Epidermal melanocyte (primary cell): ENCODE data around the gene RFX4.

ENCODE experiments used
- DNase-seq: peaks from one replicate; pipeline ENCODE4 v3.0.0; 2011; ENCODE audit warnings: low spot score; ENCODE audit not compliant: insufficient read length

The RFX4 gene

GRCh38 chr12:106759526-106760183 is 176.9 kb downstream of the RFX4 start:
- DNase-seq: no peak

GRCh38 chr12:106760184-106760531 is 177.4 kb downstream of the RFX4 start:
- no peak for DNase-seq

DNA sequence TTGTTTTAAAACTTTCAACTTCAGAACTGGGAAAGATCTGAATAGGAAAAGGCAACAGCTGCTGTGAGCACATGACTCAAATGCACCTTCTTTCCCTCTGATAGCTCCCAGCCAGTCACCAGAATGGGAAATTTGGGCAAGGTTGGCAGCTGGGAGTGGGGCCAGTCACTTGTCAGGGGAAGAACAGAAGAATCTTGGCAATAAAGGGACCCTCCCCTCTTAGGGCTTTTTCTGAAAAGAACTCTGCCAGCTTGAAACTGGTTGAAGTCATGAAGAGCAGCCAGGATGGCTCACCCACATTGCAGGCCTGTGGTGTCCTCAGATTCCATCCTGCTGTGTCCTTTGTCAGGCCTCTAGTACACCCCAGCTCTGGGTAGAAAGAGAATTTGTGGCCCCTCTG is 181.4 kb downstream of the RFX4 start:
- DNase-seq: no peak

DNA sequence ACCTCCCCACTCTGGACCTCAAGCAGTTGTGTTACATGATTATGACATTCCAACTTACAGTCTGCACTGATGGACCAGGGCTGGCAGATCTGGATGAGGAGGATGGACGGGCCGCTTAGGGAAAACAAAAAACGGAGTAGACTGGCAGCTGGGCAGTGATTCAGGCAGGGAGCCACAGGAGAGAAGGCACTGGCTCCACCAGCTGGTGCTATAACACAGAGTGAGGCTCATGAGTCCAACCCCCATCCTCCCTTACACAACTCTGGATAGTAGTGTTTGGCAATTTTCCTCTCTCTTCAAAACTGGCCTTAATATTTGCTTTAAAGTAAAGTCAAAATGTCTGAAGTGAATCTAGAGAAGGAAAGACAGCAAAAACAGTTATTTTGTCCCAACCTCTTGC is 181.9 kb downstream of the RFX4 start:
- DNase-seq: no peak

- DNase-seq: no peak
Measured at GRCh38 chr12:106766393-106766826, 183.6 kb downstream of the RFX4 start.

DNA sequence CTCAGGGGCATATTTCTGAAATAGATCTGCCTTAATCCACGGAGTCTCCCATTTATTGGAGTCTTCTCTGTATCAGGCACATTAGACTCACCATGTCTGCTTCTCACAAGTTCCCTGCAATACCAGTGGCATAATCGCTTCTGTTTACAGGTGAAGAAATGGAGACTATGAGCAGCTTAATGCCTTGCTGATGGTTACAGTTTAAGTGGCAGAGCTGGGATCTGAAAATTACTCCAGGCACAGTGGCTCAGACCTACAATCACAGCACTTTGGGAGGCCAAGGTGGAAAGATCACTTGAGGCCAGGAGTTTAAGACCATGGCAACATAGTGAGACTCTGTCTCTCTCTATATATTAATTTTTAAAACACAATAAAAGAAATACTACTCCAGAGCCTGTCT is 184.4 kb downstream of the RFX4 start:
- DNase-seq: no peak

- no peak for DNase-seq
Measured at GRCh38 chr12:106767954-106768822, 185.4 kb downstream of the RFX4 start.

DNA sequence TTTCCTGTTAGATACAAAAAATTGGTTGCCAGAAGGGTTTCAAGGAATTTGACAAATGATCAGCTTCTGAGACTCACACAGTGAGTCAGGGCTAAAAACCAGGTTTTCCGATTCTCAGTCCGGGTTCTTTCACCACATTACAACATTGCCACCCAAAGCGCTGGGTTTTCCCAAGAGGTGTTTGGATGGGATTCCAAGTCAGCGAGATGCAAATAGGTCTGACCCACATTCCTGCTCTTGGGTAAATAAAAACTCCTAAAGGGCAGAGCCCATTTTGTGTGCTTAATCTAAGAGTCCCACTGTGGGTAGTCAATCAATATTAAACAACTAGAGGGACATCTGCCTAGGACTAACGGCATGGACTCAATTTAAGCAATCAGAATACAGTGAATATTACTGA is 186.3 kb downstream of the RFX4 start:
- DNase-seq: no peak

DNA sequence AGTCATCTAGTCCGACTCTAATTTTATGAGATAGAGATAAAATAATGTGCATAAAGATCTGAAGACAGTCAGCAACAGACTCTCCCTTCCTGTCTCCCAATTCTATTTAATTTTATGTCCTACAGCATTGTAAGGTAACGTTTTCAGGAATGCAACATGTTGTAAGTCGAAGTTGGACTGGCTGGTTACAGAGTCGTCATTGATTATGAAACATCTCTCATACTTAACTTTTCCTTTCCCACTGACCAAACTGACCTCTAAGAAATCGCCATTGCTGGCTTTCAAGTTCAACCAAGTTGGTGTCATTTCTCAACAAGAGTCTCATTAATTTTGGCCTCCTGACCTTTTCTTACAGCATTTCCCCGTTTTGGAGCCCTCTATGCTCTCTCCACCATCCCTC is 186.7 kb downstream of the RFX4 start:
- DNase-seq: no peak

- DNase-seq: no peak
Measured at GRCh38 chr12:106771425-106771824, 188.6 kb downstream of the RFX4 start.

GRCh38 chr12:106773286-106774004 is 190.6 kb downstream of the RFX4 start:
- no peak for DNase-seq

DNA sequence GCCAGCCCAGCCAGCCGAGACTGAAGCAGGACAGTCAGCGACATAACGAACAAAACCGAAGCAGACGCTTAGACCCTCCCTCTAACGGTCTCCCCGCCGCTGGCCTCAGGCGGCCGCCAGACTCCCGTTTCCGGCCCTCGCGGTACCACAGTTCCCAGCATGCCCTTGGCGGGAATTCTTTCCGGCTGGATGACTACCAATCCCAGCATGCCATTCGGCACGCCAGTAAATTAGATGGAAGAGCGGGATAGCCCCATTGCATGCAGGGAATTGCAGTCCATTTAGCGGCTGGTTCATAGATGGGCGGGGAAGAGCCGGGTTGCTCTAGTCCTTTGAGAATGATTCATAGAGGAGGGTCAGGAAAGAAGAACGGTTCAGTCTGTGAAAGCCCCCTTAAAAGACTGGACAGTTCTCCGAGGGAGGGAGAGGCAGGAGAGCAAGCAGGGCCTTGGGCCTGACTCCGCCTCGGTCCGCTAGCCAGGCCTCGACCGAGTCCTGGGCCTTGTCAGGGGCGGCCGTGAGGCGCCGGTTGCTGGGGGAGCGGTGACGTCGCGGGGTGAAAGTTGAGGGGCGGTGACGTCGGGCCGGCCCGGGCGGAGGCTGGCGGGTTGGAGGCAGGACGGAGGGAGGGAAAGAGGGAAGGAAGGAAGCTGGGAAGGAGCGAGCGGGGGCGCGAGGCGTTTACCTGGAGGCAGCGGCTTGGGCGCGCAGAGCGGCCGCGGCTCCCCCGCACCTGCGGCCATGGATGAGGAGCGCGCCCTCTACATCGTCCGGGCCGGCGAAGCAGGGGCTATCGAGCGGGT is 191.4 kb downstream of the RFX4 start, which contains the start of gene RIC8B:
Gene RIC8B (plus strand): TSS at position 678 of the 803 bp plus-strand sequence. CDS start 64 bp downstream, at position 742.
- peak; percentile 96 for DNase-seq

DNA sequence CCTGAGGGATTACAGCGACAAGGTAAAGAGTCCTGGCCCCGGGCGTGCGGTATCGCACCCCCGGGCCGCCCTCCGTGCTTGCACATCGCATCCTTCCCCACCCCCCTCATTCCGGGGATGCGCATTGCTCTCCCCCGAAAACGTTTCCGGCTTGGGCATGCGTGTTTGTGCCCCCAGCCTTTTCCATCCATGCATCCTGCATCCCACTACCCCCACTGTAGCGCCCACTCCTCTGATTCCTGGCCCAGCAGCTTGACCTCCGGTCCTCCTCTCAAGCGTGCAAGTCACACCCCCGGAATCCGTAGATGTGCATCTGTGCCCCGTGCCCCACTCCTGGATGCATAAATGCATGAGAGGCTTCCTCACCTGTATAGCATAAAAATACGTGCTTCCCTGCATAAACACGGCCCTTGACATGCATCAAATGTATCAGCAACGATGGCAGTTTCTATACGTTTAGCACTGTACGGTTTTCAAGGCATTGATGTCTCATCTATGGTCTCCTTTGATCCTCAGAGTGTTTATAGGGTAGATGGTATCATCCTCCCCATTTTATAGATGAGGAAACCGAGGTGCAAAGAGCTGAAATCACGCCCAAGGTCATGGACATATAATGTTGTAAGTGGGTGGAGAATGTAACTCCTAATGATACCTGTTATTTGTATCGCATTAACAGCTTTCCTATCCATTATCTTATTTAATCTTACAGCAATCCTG is 192.2 kb downstream of the RFX4 start:
- DNase-seq: no peak

- DNase-seq: no peak
Measured at GRCh38 chr12:106776897-106777296, 194.1 kb downstream of the RFX4 start.

GRCh38 chr12:106780010-106780631 is 197.3 kb downstream of the RFX4 start:
- DNase-seq: no peak

GRCh38 chr12:106782619-106783018 is 199.8 kb downstream of the RFX4 start:
- DNase-seq: no peak

GRCh38 chr12:106783515-106783914 is 200.7 kb downstream of the RFX4 start:
- DNase-seq: no peak

GRCh38 chr12:106790020-106790419 is 207.2 kb downstream of the RFX4 start:
- DNase-seq: no peak

GRCh38 chr12:106791531-106791930 is 208.7 kb downstream of the RFX4 start:
- no peak for DNase-seq

- no peak for DNase-seq
Measured at GRCh38 chr12:106794369-106794768, 211.6 kb downstream of the RFX4 start.
